ENCODE data around the gene MAVS.
"Not testable (repeated sequence)": the region's sequence is repeated elsewhere in the genome, so short reads cannot be mapped to it uniquely, and the experiment has no call there.

Gene MAVS

DNA sequence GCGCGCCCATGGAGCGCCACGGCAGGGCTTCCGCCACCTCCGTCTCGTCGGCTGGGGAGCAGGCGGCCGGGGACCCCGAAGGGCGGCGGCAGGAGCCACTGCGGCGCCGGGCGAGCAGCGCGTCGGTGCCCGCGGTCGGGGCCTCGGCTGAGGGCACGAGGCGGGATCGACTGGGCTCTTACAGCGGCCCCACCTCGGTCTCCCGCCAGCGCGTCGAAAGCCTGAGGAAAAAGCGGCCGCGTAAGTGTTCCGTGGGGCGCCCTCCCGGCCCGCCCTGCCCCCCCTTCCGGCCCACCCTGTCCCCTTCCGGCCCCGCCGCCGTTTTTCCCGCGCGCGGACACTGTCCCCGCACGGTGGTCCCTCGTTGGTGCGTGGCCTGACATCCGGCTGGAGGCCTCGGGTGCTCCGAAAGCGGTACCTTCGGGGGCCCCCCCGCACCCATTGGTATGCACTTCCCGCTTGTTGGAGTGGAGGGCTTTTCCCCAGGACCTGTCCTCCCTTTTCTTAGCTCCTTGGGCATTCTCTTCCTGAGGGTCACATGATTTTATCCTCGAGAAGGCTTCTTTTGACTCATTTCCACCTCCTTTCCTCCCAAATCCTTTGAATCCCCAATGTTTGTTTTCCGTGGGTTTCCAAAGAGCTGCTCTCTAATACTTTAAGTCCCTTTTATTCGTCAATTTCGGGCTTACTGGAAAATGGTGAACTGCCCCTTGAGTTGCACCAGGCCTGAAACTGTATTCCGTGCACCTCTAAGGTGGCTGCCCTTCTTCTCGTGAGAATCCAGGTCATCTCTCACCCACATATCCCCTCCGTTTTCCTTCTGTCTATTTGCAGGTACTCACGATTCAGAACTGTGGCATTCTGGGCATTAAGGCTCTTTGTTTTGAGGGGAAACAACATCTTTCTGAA lies 43.1 kb downstream of the MAVS start:
- peak; percentile 27 for DNase-seq

DNA sequence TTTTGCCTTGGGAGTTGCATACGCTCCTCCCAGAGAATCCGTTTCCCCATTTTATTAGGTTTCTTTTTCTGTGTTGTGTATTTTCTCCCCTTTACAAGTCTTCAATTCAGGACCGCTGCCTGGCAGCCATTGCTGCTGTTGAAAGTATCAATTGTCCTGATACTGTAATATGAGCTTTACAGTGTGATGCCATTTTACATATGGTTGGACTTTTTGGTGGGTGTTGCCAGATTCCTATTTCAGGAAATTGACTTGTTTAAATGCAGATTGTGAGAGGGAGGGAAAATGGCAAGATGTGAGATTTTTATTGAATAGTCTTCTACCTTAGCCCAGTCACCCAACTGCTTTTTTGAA lies 43.7 kb downstream of the MAVS start:
- no peak for DNase-seq

DNA sequence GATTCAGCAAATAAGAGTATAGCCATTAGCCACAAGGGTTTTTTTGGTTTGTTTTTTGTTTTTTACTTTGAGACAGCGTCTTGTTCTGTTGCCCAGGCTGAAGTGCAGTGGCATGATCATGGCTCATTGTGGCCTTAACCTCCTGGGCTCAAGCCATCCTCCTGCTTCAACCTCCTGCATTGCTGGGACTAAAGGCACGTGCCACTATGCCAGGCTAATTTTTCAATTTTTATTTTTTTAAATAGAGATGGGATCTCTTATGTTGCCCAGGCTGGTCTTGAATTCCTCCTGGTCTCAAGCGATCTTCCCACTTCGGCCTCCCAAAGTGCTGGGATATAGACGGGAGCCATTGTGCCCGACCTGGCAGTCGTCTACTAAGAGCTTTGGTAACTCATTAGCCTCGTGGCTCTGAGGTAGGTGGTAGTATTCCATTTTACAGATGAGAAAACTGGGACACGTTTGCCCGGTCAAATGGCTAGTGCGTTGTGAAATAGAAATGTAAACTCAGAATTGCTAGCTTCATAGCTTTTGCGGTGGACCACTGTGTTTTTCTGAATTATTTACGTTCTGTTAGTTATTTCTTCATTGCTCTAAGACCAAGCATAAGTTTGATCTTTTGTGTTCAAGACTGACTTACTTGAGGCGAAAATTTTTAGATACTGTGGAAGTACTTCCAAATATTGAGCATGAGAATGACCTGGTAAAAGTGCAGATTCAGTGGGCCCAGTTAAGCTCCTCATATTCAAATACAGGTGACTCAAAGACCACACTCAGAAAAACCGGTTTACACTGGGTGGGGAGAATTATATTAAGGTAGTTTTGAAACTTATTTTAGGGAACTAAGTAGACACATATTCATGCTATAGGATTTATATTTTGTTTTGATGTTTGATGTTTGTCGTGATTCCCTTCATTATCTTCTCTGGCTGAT lies 44.6 kb downstream of the MAVS start:
- no peak for DNase-seq

DNA sequence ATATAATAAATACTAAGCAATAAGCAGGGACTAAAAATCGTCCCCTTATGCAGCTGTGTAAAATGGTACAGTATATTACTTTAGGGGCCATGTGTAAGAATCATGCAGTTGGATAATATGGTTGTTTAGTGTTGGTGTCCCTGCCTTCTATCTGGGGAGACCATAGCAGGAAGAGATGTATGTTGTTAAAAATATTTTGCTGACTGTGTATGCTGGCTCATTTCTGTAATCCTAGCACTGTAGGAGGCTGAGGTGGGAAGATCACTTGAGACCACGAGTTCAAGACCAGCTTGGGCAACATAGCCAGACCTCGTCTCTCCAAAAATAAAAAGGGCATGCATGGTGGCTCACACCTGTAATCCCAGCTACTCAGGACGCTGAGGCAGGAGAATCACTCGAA lies 48.2 kb downstream of the MAVS start:
- no peak for DNase-seq

DNA sequence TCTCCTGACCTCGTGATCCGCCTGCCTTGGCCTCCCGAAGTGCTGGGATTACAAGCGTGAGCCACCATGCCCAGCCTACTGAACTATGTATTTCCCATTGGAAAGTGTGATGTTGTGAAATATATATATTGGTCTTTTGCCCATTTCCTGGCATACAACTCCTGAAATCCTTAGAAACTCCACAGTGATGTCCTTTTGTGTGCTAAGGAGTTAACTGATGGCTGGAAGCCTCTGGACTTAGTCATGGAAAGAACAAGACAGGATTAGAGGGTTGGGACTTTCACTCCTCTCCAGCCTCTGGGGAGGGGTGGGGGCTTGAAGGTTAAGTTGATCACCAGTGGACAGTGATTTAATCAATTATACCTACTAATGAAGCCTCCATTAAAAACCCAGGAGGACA lies 49.7 kb downstream of the MAVS start:
- no peak for DNase-seq

DNA sequence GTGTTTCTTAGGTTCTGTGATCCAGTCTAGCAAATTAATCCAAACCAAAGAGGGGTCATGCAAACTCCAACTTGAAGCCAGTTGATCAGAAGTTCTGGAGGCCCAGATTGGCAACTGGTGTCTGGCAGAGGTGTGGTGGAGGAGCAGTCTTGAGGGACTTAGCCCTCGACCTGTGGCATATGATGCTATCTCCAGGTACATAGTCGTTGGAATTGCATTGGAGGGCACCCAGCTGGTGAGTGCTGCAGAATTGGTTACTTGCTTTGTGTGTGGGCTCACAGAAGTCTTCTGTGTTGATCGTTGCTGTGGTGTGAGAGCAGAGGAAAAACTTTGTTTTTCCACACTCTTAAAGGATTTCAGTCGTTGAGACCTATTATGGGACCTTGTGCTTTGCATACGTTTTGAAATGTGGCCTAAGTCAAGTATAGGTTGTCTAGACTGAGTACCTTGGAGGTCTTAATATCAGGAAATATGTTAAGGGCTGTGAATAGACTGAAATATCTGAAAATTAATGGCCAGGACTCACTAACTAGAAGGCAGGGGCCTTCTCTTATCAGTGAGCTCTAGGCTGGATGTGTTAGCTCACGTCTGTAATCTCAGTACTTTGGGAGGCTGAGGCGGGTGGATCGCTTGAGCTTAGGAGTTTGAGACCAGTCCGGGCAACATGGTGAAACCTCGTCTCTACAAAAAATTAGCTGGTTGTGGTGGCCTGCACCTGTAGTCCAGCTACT lies 50.4 kb downstream of the MAVS start:
- no peak for DNase-seq

DNA sequence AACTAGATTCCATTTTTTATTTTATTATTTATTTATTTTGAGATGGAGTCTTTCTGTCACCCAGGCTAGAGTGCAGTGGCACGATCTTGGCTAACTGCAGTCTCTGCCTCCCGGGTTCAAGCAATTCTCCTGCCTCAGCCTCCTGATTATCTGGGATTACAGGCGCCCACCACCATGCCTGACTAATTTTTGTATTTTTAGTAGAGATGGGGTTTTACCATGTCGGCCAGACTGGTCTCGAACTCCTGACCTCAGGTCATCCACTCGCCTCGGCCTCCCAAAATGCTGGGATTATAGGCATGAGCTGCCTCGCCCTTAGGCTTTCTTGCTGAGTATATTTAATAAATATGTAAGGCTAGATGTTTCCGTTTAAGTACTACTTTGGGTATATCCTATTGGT lies 51.5 kb downstream of the MAVS start:
- not testable (repeated sequence) for DNase-seq

DNA sequence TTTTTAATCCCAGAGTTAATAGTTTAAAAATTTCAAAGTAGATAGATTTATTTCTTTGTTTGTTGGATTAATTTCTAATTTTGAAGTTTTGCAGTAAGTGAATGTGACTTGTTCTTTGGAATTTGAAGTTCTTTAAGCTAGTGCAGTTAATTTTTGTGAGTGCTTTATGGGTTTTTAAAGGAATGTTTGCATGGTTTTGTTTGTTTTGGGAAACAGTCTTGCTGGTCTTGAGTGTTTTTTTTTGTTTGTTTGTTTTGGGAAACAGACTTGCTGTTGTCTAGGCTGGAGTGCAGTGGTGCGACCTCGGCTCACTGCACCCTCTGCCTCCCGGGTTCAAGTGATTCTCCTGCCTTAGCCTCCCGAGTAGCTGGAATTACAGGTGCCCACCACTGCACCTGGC lies 52.0 kb downstream of the MAVS start:
- DNase-seq: no peak

DNA sequence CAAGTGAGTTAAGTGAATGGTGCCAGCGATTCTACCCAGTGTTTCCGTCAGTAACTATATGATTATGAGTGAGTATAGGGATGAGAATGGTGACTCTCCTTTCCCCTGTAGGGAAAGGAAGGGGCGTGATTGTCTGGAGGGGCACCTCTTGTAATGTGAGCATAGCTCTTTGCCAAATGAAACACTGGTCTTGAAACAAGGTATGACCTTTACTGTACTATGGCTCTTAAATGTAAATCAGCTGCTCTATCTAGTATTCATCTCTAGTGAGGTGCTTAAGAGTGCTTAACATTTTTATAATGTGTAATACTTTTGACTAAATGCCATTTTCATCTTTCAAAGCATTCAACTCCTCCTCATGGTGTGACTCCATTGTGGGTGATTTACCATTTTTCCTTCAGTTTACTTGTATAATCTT lies 53.6 kb downstream of the MAVS start:
- no peak for DNase-seq

DNA sequence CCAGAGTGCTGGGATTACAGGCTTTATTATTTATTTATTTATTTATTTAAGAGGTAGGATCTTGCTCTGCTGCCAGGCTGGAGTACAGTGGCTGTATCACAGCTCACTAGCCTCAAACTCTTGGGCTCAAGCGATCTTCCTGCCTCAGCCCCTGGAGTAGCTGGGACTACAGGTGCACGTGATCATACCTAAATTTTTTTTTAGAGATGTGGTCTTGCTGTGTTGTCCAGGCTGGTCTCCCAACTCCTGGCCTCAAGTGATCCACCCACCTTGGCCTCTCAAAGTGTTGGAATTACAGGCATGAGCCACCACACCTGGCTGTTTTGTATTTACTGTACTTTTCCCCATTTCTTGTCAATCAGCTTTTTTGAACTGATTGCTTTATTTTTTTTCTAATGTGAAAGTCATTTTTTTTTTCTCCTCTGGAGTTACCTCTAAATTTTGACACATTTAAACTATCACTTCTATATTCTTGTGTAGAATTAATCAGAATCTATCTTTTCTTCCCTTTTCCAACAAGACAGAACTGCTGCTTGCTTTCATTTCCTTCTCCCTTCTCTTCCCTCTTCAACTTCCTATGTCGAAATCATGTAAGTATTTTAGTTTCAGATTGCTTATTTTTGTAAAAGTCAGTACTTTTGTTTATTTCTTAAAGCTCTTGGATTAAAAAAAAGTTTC lies 54.5 kb downstream of the MAVS start:
- peak; percentile 7 for DNase-seq

DNA sequence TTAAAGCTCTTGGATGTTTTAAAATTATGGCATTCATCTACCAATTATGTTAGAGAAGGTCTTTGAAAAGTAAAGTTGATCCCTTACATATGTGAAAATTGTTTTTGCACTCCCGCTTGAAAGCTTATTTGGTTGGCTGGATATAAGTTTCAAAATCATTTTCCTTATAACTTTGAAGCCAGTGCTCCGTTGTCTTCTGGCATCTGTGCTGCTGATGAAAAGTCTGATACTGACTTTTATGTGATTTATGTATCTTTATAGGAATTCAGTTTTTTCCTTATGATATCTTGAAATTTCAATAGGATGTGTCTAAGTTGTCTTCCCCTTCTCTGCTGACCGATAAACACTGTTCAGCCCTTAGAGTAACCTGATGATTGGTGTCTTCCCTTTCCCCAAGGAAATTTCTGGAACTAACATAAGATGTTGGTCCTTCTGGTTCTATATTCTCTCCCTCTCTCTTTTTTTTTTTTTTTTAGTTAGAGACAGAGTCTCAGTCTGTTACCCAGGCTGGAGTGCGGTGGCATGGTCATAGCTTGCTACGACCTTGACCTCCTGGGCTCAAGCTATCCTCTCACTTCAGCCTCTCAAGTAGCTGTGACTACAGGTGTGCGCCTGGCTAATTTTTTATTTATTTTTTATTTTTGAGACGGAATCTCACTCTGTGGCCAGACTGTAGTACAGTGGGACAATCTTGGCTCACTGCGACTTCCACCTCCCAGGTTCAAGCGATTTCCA lies 55.2 kb downstream of the MAVS start:
- no peak for DNase-seq

DNA sequence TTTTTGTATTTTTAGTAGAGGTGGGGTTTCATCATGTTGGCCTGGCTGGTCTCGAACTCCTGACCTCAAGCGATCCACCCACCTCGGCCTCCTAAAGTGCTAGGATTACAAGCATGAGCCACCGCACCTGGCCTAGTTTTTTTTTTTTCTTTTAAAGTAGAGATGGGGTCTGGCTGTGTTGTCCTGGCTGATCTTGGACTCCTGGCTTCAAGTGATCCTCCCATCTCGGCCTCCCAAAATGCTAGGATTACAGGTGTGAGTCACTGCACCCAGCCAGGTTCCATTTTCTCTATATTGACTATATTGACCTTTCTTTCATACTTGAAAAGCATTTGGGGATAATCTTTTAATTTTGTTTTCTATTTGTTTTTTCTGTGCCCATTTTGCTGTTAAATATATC lies 55.8 kb downstream of the MAVS start:
- DNase-seq: no peak

DNA sequence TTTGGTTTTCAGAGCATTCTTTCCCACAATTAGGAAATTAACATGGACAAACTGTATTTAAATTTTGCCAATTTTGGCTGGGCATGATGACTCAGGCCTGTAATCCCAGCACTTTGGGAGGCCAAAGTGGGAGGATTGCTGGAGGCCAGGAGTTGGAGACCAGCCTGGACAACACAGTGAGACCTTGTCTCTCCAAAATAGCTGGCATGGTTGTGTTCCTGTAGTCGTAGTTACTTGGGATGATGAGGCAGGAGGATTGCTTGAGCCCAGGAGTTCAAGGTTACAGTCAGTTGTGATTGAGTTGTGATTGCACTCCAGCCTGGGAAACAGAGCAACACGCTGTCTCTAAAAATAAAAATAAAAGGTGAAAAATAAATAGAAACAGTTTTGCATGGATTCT lies 57.6 kb downstream of the MAVS start:
- DNase-seq: no peak

DNA sequence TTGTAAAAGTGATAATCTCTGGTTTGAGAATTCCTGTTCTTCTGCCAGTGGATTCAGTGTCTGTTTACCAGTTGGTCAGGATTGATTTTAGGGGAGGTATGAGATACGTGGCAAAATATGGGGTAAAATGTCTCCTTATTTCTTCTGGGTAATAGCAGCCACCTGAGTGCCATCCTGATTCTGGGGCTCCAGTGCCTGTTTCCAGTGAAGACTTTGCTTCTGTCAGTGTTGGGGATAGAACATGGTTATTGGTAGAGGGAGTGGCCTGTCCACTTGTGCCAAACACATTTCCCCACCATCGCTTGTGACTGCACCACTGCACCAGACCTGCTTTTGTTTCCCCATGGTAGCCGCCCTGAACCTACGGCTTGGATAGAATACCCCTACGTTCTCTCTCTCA lies 58.2 kb downstream of the MAVS start:
- DNase-seq: no peak

DNA sequence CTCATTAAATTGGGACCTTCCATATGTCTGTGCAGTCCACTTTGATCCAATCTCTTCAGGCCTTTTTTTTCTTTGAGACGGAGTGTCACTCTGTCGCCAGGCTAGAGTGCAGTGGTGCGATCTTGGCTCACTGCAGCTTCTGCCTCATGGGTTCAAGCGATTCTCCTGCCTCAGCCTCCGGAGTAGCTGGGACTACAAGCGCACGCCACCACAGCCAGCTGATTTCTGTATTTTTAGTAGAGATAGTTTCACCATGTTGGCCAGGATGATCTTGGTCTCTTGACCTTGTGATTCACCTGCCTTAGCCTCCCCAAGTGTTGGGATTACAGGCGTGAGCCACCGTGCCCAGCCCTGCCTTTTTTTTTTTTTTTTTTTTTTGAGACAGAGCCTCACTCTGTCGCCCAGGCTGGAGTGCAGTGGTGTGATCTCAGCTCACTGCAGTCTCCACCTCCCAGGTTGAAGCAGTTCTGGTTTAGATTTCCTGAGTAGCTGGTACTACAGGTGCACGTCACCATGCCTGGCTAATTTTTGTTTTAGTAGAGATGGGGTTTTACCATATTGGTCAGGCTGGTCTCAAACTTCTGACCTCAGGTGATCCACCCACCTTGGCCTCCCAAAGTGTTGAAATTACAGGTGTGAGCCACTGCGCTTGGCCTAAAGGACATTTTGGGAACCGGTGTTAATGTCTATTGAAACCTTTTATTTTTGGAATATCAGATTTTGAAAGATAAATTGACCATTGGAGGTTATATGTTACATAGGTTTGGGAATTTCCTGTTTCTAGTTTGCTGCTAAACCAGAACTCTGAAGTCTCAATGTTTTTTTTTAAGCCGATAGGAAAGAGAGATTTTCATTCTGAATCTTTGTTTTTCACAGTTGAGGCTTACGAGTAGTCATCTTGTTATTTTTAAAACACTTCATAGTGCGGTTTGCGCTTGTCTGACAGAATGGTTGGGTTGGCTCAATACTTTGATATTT lies 60.4 kb downstream of the MAVS start:
- not testable (repeated sequence) for DNase-seq

DNA sequence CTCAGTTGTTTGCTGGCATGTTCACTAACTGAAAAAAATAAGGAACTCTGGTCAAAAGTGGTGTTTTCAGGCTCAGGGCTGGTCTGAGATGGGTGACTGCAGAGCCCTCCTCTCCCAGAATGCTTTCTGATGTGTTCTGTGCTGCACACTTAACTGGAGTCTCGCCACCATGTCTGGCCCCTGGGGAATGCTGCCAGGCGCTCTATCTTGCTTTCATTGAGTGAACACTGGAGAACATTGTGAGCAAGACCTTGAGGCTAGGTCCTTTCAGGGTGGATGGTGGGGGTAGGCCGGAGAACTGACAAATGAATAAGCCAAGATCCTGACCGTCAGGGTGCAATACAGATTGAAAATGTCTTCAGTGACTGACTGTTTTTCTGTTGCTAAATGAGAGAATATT lies 62.0 kb downstream of the MAVS start:
- DNase-seq: peak; percentile 49

DNA sequence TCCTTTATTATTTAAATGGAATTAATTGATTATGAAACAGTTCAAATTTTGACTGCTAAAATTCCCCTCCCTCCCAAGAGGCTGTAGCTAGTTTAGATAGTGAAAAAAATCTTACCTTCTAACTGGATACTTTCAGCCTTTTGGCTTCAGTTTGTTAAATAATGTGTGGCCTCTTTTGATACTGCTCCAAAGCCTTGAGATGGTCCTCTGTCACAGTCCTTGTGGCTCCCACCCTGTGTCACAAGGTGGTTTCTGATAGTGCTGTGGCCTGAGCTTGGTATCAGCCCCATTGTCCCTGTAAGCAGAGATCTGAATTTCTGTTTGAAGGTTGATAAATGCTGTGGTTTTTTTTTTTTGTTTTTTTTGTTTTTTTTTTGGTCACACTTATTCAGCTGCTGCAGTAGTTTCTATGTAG lies 63.3 kb downstream of the MAVS start:
- no peak for DNase-seq

DNA sequence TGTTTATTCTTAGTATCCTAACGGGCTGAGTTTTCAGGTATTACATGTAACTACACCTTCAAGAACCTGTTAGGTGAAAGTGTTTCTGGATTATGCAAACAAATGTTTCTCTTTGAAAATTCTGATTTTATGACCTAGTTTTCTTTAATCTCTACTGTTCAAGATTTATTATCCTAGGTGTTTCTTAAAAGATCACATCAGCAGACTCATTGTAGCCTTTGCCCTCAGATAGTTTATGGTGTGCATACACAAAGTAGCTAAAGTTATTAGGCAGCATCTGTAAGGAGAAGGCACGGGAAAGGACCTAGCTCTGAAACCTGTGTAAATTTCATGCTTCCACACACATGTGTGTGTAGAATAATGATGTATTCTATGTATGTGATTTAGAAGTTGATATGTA lies 64.2 kb downstream of the MAVS start:
- no peak for DNase-seq

DNA sequence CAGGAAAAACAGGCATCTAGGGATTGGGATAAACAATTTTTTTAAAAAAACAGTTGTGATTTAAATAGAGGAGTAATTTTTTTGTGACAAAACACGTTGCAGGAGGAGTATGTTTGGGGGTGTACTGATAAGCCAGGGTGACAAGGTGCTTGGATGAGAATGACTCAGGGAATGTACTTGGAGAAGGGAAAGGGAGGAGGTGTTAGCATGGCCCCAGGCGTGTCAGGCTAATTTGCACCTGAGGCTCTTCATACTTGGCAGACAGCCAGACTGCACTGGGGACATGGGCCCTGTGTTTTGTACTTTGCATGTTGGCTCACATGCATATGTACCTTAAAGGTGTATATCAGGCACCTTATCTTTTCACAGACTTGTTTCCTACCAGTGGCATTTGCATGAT lies 65.3 kb downstream of the MAVS start:
- no peak for DNase-seq

DNA sequence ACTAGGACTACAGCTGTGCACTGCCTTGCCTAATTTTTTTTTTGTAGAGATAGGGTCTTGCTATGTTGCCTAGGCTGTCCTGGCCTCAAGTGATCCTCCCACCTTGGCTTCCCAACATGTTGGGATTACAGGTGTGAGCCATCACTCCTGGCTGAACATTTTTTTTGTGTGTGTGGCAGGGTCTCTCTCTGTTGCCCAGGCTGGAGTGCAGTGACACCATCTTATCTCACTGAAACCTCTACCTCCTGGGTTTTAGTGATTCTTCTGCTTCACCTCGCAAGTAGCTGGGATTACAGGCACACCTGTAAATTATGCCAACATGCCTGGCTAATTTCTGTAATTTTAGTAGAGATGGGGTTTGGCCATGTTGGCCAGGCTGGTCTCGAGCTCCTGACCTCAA lies 67.8 kb downstream of the MAVS start:
- no peak for DNase-seq

DNA sequence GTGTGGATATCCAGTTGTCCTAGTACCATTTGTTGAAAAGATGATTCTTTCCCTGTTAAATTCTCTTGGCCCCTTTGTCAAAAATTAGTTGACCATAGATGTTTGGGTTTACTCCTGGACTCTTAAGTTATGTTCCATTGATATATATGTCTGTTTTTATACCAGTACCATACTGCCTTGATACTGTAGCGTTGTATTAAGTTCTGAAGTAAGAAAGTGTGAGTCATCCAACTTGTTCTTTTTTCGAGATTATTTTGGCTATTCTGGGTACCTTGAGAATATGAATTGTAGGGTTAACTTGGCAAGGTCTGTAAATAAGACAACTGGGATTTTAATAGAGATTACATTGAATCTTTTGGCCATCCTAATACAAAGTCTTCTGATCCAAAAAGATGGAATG lies 69.1 kb downstream of the MAVS start:
- no peak for DNase-seq

Data from midbrain (tissue), 1 donor.